H9 (cell line): ENCODE data around the gene CAMKK1. TPM values are rescaled to one million over a fixed set of nuclear protein-coding genes. Genes with fewer than 3 reads are reported as not detected.

ENCODE experiments used
- DNase-seq: peaks from one replicate; pipeline ENCODE4 v3.0.0-alpha.2; 2017
- H2AFZ ChIP-seq: one replicate; pipeline ENCODE4 v1.6.1; 2013; ENCODE audit warnings: mild to moderate bottlenecking, low read length, control low read depth, moderate library complexity
- H2AK5ac ChIP-seq: 2 replicates; pipeline ENCODE4 v1.6.1; 2013; ENCODE audit warnings: low read length, control low read depth, mixed read lengths; ENCODE audit not compliant: insufficient read length
- H2BK120ac ChIP-seq: one replicate; pipeline ENCODE4 v1.6.1; 2013; ENCODE audit warnings: low read depth, mild to moderate bottlenecking, low read length, control low read depth, inconsistent platforms; ENCODE audit not compliant: poor library complexity, severe bottlenecking
- H2BK12ac ChIP-seq: 2 replicates; pipeline ENCODE4 v1.6.1; 2013; ENCODE audit warnings: low read length, control low read depth, mixed read lengths, low read depth; ENCODE audit not compliant: insufficient read length
- H2BK15ac ChIP-seq: 2 replicates; pipeline ENCODE4 v1.6.1; 2013; ENCODE audit warnings: low read depth, low read length, control low read depth
- H2BK20ac ChIP-seq: one replicate; pipeline ENCODE4 v1.6.1; 2013; ENCODE audit warnings: low read depth, mild to moderate bottlenecking, low read length, control low read depth, inconsistent platforms; ENCODE audit not compliant: poor library complexity, severe bottlenecking
- H2BK5ac ChIP-seq: 2 replicates; pipeline ENCODE4 v1.6.1; 2013; ENCODE audit warnings: low read length, control low read depth, mixed read lengths; ENCODE audit not compliant: insufficient read length
- H3K14ac ChIP-seq: 2 replicates; pipeline ENCODE4 v1.6.1; 2013; ENCODE audit warnings: low read length, control low read depth; ENCODE audit not compliant: insufficient read depth
- H3K18ac ChIP-seq: 2 replicates; pipeline ENCODE4 v1.6.1; 2013; ENCODE audit warnings: low read depth, mild to moderate bottlenecking, mixed read lengths, low read length, control low read depth; ENCODE audit not compliant: insufficient read length
- H3K23ac ChIP-seq: 2 replicates; pipeline ENCODE4 v1.6.1; 2013; ENCODE audit warnings: low read length, control low read depth, mixed read lengths, low read depth; ENCODE audit not compliant: insufficient read length
- H3K23me2 ChIP-seq: 2 replicates; pipeline ENCODE4 v1.6.1; 2013; ENCODE audit warnings: low read depth, mild to moderate bottlenecking, mixed read lengths, low read length, control low read depth; ENCODE audit not compliant: insufficient read length, poor library complexity, severe bottlenecking
- H3K27ac ChIP-seq: 2 replicates; pipeline ENCODE4 v1.5.1; 2013; ENCODE audit warnings: low read length, control low read depth, mixed read lengths, low read depth; ENCODE audit not compliant: insufficient read length
- H3K27me3 ChIP-seq: 2 replicates; pipeline ENCODE4 v1.6.1; 2013; ENCODE audit warnings: low read length, control low read depth, inconsistent platforms; ENCODE audit not compliant: insufficient read depth
- H3K4ac ChIP-seq: 2 replicates; pipeline ENCODE4 v1.6.1; 2013; ENCODE audit warnings: low read depth, mild to moderate bottlenecking, control low read depth, inconsistent platforms, low read length, moderate library complexity
- H3K4me1 ChIP-seq: 2 replicates; pipeline ENCODE4 v1.6.1; 2013; ENCODE audit warnings: low read length, control low read depth, inconsistent platforms; ENCODE audit not compliant: insufficient read depth
- H3K4me2 ChIP-seq: 2 replicates; pipeline ENCODE4 v1.6.1; 2013; ENCODE audit warnings: low read length, control low read depth, mixed read lengths; ENCODE audit not compliant: insufficient read length, insufficient read depth
- H3K56ac ChIP-seq: 2 replicates; pipeline ENCODE4 v1.6.1; 2013; ENCODE audit warnings: low read depth, mild to moderate bottlenecking, mixed read lengths, low read length, control low read depth; ENCODE audit not compliant: insufficient read length
- H3K79me1 ChIP-seq: 2 replicates; pipeline ENCODE4 v1.6.1; 2013; ENCODE audit warnings: low read depth, mild to moderate bottlenecking, moderate library complexity, low read length, control low read depth, inconsistent platforms; ENCODE audit not compliant: insufficient read depth, poor library complexity, severe bottlenecking
- H3K79me2 ChIP-seq: 2 replicates; pipeline ENCODE4 v1.6.1; 2013; ENCODE audit warnings: low read length, control low read depth, inconsistent platforms; ENCODE audit not compliant: insufficient read depth
- H3K9ac ChIP-seq: 2 replicates; pipeline ENCODE4 v1.6.1; 2013; ENCODE audit warnings: low read length, control low read depth, mixed read lengths; ENCODE audit not compliant: insufficient read length; ENCODE audit errors: extremely low read depth
- H3K9me3 ChIP-seq: one replicate; pipeline ENCODE4 v1.6.1; 2013; ENCODE audit warnings: low read depth, low read length, inconsistent platforms; ENCODE audit not compliant: control insufficient read depth
- H3T11ph ChIP-seq: one replicate; pipeline ENCODE4 v1.6.1; 2013; ENCODE audit warnings: mild to moderate bottlenecking, low read length, control low read depth, inconsistent platforms
- H4K20me1 ChIP-seq: one replicate; pipeline ENCODE4 v1.6.1; 2013; ENCODE audit not compliant: control insufficient read depth, insufficient read length, insufficient read depth
- H4K5ac ChIP-seq: 2 replicates; pipeline ENCODE4 v1.6.1; 2013; ENCODE audit warnings: low read depth, mild to moderate bottlenecking, mixed read lengths, low read length, control low read depth; ENCODE audit not compliant: insufficient read length
- H4K8ac ChIP-seq: replicated peaks from 2 replicates; pipeline ENCODE4 v1.6.1; 2013; ENCODE audit warnings: low read length, control low read depth, mixed read lengths, low read depth; ENCODE audit not compliant: insufficient read length
- H4K91ac ChIP-seq: 2 replicates; pipeline ENCODE4 v1.6.1; 2013; ENCODE audit warnings: low read depth, mild to moderate bottlenecking, moderate library complexity, mixed read lengths, low read length, control low read depth; ENCODE audit not compliant: insufficient read length
- H3K27ac Mint-ChIP-seq, 3 experiments: 2 replicates in 2 of 3; 3 replicates in 1 of 3; pipeline ENCODE4 v1.8.0; 2020 to 2021; ENCODE audit warnings: mixed read lengths in 3 of 3, mild to moderate bottlenecking in 1 of 3, moderate library complexity in 1 of 3
- H3K27me3 Mint-ChIP-seq: 2 replicates; pipeline ENCODE4 v1.8.0; 2021; ENCODE audit warnings: low read depth, mild to moderate bottlenecking, moderate library complexity, mixed read lengths
- H3K36me3 Mint-ChIP-seq, 3 experiments: 2 replicates in 2 of 3; 3 replicates in 1 of 3; pipeline ENCODE4 v1.8.0; 2020 to 2021; ENCODE audit warnings: low read depth in 3 of 3, mixed read lengths in 3 of 3; ENCODE audit not compliant: insufficient read depth in 1 of 3
- H3K4me1 Mint-ChIP-seq, 2 experiments: 2 replicates each; pipeline ENCODE4 v1.8.0; 2020; ENCODE audit warnings: mixed read lengths in 2 of 2
- H3K4me3 Mint-ChIP-seq, 2 experiments: 2 replicates in 1 of 2; 3 replicates in 1 of 2; pipeline ENCODE4 v1.8.0; 2020 to 2021; ENCODE audit warnings: mild to moderate bottlenecking in 2 of 2, mixed read lengths in 2 of 2, moderate library complexity in 1 of 2
- H3K9me3 Mint-ChIP-seq, 2 experiments: 2 replicates in 1 of 2; 3 replicates in 1 of 2; pipeline ENCODE4 v1.8.0; 2020; ENCODE audit warnings: mild to moderate bottlenecking in 2 of 2, mixed read lengths in 2 of 2, moderate library complexity in 1 of 2
- WGBS: extraction: QIAGEN DNeasy Blood & Tissue Kit; methylation state at CpG from one replicate; pipeline ENCODE4 v1.1.7; 2013; ENCODE audit warnings: missing lambda C conversion rate, low lambda C conversion rate, mixed read lengths; ENCODE audit not compliant: insufficient read length; ENCODE audit errors: extremely low coverage; 5-methylcytosine and 5-hydroxymethylcytosine counted together
- total RNA-seq: library from RNA; stranded (reverse); gene quantifications from 2 replicates; pipeline ENCODE4 v1.2.1, GENCODE V29; 2021
- TF ChIP-seq, protein P1 (sequence below): fragments of 200-600 bp; sonication (generic); conservative IDR thresholded peaks from 3 replicates; pipeline ENCODE4 v1.8.0; 2021; ENCODE audit warnings: antibody characterized with exemption, mild to moderate bottlenecking

Gene CAMKK1
- total RNA-seq, 1 experiment from 2014 or later: 6.7 TPM

DNA sequence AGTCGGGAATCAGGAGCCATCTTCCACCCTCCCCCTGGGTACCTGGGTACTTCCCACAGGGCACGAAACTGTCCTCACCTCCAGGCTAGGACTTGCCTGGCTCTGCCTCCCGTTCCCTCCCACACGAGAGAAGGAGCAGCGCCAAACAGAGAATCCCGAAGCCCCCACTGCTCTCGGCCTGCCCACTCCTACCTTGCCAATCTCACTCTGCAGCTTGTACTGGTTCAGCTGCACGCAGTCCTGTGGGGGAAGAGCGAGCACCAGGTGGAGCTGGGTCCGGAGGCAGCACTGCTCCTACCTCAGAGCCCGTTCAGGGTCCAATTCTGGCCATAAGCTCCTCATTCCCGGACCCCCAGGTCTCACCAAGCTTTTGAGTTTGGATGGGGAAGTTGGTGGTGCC is 8.7 kb downstream of the CAMKK1 start:
- Histone ChIP-seq H2AK5ac (no peak overlapping the region), H3K23ac (no peak overlapping the region), H3K79me2 (no peaks in the 10 kb centered on the region), H3K27ac (no peak overlapping the region), H2BK12ac (no peak overlapping the region), H3K56ac (no peak overlapping the region), H3K4ac (no peak overlapping the region), H2BK15ac (no peak overlapping the region), H4K5ac (no peak overlapping the region), H3K14ac (no peak overlapping the region), H3K9ac (no peak overlapping the region), H3K4me1 (no peaks in the 10 kb centered on the region), H3K4me2 (no peak overlapping the region), H4K20me1 (no peaks in the 10 kb centered on the region), H3K79me1 (no peaks in the 10 kb centered on the region), H3K18ac (no peak overlapping the region), H3K9me3 (no peaks in the 10 kb centered on the region), H2AFZ (no peak overlapping the region), H2BK20ac (no peak overlapping the region), H4K91ac (no peak overlapping the region), H3T11ph (no peak overlapping the region), H3K23me2 (no peaks in the 10 kb centered on the region), H4K8ac (no peak overlapping the region), H2BK5ac (no peak overlapping the region), H3K27me3 (no peaks in the 10 kb centered on the region), H2BK120ac (no peak overlapping the region)
- Mint-ChIP-seq H3K4me3 (no peak overlapping the region), H3K4me1 (peaks cover 12 to 34% of the 10 kb centered on the region in 2 experiments), H3K27ac (no peak overlapping the region), H3K27me3 (0 out of 2 replicates have a peak, but pooled peaks cover 2% of the 10 kb centered on the region), H3K36me3 (peaks cover 0 to 8% (median 1%) of the 10 kb centered on the region in 3 experiments; a peak in 5 of 7 replicates), H3K9me3 (no peaks in the 10 kb centered on the region)
- no peak for DNase-seq
- TF ChIP-seq, protein P1, sequence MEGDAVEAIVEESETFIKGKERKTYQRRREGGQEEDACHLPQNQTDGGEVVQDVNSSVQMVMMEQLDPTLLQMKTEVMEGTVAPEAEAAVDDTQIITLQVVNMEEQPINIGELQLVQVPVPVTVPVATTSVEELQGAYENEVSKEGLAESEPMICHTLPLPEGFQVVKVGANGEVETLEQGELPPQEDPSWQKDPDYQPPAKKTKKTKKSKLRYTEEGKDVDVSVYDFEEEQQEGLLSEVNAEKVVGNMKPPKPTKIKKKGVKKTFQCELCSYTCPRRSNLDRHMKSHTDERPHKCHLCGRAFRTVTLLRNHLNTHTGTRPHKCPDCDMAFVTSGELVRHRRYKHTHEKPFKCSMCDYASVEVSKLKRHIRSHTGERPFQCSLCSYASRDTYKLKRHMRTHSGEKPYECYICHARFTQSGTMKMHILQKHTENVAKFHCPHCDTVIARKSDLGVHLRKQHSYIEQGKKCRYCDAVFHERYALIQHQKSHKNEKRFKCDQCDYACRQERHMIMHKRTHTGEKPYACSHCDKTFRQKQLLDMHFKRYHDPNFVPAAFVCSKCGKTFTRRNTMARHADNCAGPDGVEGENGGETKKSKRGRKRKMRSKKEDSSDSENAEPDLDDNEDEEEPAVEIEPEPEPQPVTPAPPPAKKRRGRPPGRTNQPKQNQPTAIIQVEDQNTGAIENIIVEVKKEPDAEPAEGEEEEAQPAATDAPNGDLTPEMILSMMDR: no peak
- no CpG with 5 or more reads among the region's 12 CpGs for WGBS
